H1 (cell line): ENCODE results near the gene MSL3B.

Source experiments
- CTCF ChIA-PET: fragments of 300-600 bp; sonication (Branson Sonifier 250); formaldehyde crosslinking; loops from one replicate; lab custom pipeline; 2021; ENCODE audit not compliant: partially characterized antibody; lab: Charles Lee
- POLR2A ChIA-PET: fragments of 300-600 bp; sonication (Branson Sonifier 250); formaldehyde crosslinking; loops from one replicate; lab custom pipeline; 2021; ENCODE audit warnings: inconsistent platforms; ENCODE audit not compliant: partially characterized antibody; lab: Charles Lee
- DNase-seq, 2 experiments: peaks; one replicate each; pipeline versions ENCODE4 v3.0.0 to v3.0.0-alpha.2; 2010 to 2022; ENCODE audit warnings: low spot score in 2 of 2, low read depth in 1 of 2, mixed read lengths in 1 of 2
- FAIRE-seq: peaks from 2 replicates; lab custom pipeline; 2011; peaks lifted over from hg19 to GRCh38; lab: Jason Lieb, UNC
- H2AFZ ChIP-seq: 2 replicates; pipeline ENCODE4 v1.8.1; 2012; ENCODE audit warnings: low read length, inconsistent platforms
- H2AK5ac ChIP-seq: 2 replicates; pipeline ENCODE4 v1.6.1; 2013; ENCODE audit warnings: low read depth, low read length
- H2BK120ac ChIP-seq: replicated peaks from 2 replicates; pipeline ENCODE3; 2013; ENCODE audit warnings: low read depth, low read length, inconsistent platforms
- H2BK12ac ChIP-seq: 2 replicates; pipeline ENCODE4 v1.6.1; 2013; ENCODE audit warnings: low read depth, low read length
- H2BK15ac ChIP-seq: 2 replicates; pipeline ENCODE4 v1.6.1; 2013; ENCODE audit warnings: low read length
- H2BK20ac ChIP-seq: 2 replicates; pipeline ENCODE4 v1.6.1; 2013; ENCODE audit warnings: low read length
- H2BK5ac ChIP-seq: 2 replicates; pipeline ENCODE4 v1.6.1; 2013; ENCODE audit warnings: low read depth, low read length
- H3K14ac ChIP-seq: 2 replicates; pipeline ENCODE4 v1.6.1; 2013; ENCODE audit warnings: inconsistent platforms; ENCODE audit not compliant: insufficient read length
- H3K18ac ChIP-seq: 2 replicates; pipeline ENCODE4 v1.6.1; 2013; ENCODE audit warnings: low read length; ENCODE audit errors: extremely low read depth
- H3K23ac ChIP-seq: 2 replicates; pipeline ENCODE4 v1.6.1; 2013; ENCODE audit warnings: inconsistent platforms; ENCODE audit not compliant: insufficient read length
- H3K23me2 ChIP-seq: 2 replicates; pipeline ENCODE4 v1.6.1; 2013; ENCODE audit warnings: low read depth, low read length
- H3K27ac ChIP-seq: 2 replicates; pipeline ENCODE4 v1.6.1; 2011; ENCODE audit warnings: low read depth, low read length, inconsistent platforms
- H3K27me3 ChIP-seq, 4 experiments: replicated peaks in 1 of 4; 1 replicate in 1 of 4; 2 replicates in 3 of 4; pipeline versions ENCODE4 v1.6.1 to v1.8.1; 2011 to 2013; ENCODE audit warnings: low read length in 3 of 4, mild to moderate bottlenecking in 3 of 4, inconsistent platforms in 2 of 4, mixed read lengths in 2 of 4, moderate library complexity in 1 of 4; ENCODE audit not compliant: control insufficient read depth in 3 of 4, insufficient read depth in 3 of 4; ENCODE audit errors: extremely low read depth in 1 of 4
- H3K36me3 ChIP-seq, 4 experiments: 2 replicates each; pipeline versions ENCODE4 v1.6.1 to v1.8.1; 2011 to 2013; ENCODE audit warnings: mild to moderate bottlenecking in 4 of 4, low read length in 3 of 4, moderate library complexity in 2 of 4, control low read depth in 1 of 4, inconsistent platforms in 1 of 4; ENCODE audit not compliant: insufficient read depth in 4 of 4, control insufficient read depth in 2 of 4
- H3K4ac ChIP-seq: replicated peaks from 2 replicates; pipeline ENCODE3; 2013; ENCODE audit warnings: low read length, low read depth, mixed read lengths, inconsistent platforms; ENCODE audit not compliant: insufficient read length
- H3K4me1 ChIP-seq, 4 experiments: replicated peaks in 1 of 4; 1 replicate in 1 of 4; 2 replicates in 3 of 4; pipeline versions ENCODE4 v1.6.1 to v1.8.1; 2011 to 2013; ENCODE audit warnings: low read length in 3 of 4, inconsistent platforms in 2 of 4, mixed read lengths in 1 of 4; ENCODE audit not compliant: insufficient read depth in 4 of 4, control insufficient read depth in 3 of 4
- H3K4me2 ChIP-seq, 2 experiments: 2 replicates each; pipeline versions ENCODE4 v1.6.1 to v1.8.1; 2011 to 2013; ENCODE audit warnings: low read depth in 2 of 2, low read length in 2 of 2, control low read depth in 1 of 2, inconsistent platforms in 1 of 2, mild to moderate bottlenecking in 1 of 2; ENCODE audit not compliant: insufficient read depth in 1 of 2
- H3K4me3 ChIP-seq, 4 experiments: fragments of 200-600, 300-600 bp in 1 of 4; sonication (generic), shearing (Covaris generic), sonication (Bioruptor Twin) in 1 of 4; 2 replicates each; pipeline versions ENCODE4 v1.5.1 to v1.8.1; 2011 to 2016; ENCODE audit warnings: low read length in 4 of 4, low read depth in 3 of 4, control low read depth in 2 of 4, inconsistent platforms in 2 of 4, mild to moderate bottlenecking in 2 of 4, mixed read lengths in 1 of 4, moderate library complexity in 1 of 4; ENCODE audit not compliant: insufficient read depth in 2 of 4; ENCODE audit errors: extremely low read depth in 1 of 4
- H3K56ac ChIP-seq: replicated peaks from 2 replicates; pipeline ENCODE3; 2013; ENCODE audit warnings: low read depth, mild to moderate bottlenecking, mixed read lengths, low read length, inconsistent platforms; ENCODE audit not compliant: insufficient read length
- H3K79me1 ChIP-seq: 2 replicates; pipeline ENCODE4 v1.6.1; 2013; ENCODE audit warnings: low read depth, low read length, control low read depth
- H3K79me2 ChIP-seq, 2 experiments: 2 replicates each; pipeline versions ENCODE4 v1.6.1 to v1.8.1; 2012 to 2013; ENCODE audit warnings: low read length in 2 of 2, mild to moderate bottlenecking in 2 of 2, inconsistent platforms in 1 of 2; ENCODE audit not compliant: insufficient read depth in 2 of 2, control insufficient read depth in 1 of 2
- H3K9ac ChIP-seq, 4 experiments: replicated peaks in 1 of 4; 1 replicate in 1 of 4; 2 replicates in 3 of 4; pipeline versions ENCODE4 v1.6.1 to v1.8.1; 2011 to 2013; ENCODE audit warnings: low read depth in 3 of 4, low read length in 3 of 4, control low read depth in 2 of 4, mild to moderate bottlenecking in 2 of 4, moderate library complexity in 2 of 4, inconsistent platforms in 1 of 4; ENCODE audit errors: extremely low read depth in 1 of 4
- H3K9me3 ChIP-seq, 2 experiments: 2 replicates each; pipeline versions ENCODE4 v1.6.1 to v1.8.1; 2012 to 2013; ENCODE audit warnings: mild to moderate bottlenecking in 2 of 2, moderate library complexity in 2 of 2, control low read depth in 1 of 2, inconsistent platforms in 1 of 2, low read depth in 1 of 2, low read length in 1 of 2, mixed read lengths in 1 of 2; ENCODE audit not compliant: insufficient read depth in 2 of 2
- H4K20me1 ChIP-seq, 2 experiments: replicated peaks in 1 of 2; 2 replicates each; pipeline versions ENCODE3 to v1.8.1; 2011 to 2013; ENCODE audit warnings: inconsistent platforms in 2 of 2, low read length in 2 of 2, mild to moderate bottlenecking in 1 of 2; ENCODE audit not compliant: insufficient read depth in 2 of 2, control insufficient read depth in 1 of 2
- H4K5ac ChIP-seq: 2 replicates; pipeline ENCODE4 v1.6.1; 2013; ENCODE audit warnings: low read length, low read depth, mixed read lengths, inconsistent platforms; ENCODE audit not compliant: insufficient read length
- H4K8ac ChIP-seq: 2 replicates; pipeline ENCODE4 v1.8.0; 2013; ENCODE audit warnings: mild to moderate bottlenecking, moderate library complexity, low read length, inconsistent platforms; ENCODE audit not compliant: insufficient read depth; ENCODE audit errors: extremely low read depth
- H4K91ac ChIP-seq: replicated peaks from 2 replicates; pipeline ENCODE3; 2013; ENCODE audit warnings: low read length, mixed read lengths, inconsistent platforms; ENCODE audit not compliant: insufficient read length
- CBX8 ChIP-seq: fragments of 300-800, 300-1000 bp; sonication (generic); IDR thresholded peaks from 2 replicates; pipeline ENCODE4 v1.7.1; 2016; ENCODE audit warnings: low read depth, low read length, borderline replicate concordance
- CEBPB ChIP-seq: IDR thresholded peaks from 2 replicates; pipeline ENCODE4 v1.6.1; 2012; ENCODE audit warnings: low read depth, low read length
- CHD1 ChIP-seq: IDR thresholded peaks from 2 replicates; pipeline ENCODE4 v1.6.1; 2012; ENCODE audit warnings: low read depth, low read length, improper control_type of control experiment
- GTF2F1 ChIP-seq: IDR thresholded peaks from 2 replicates; pipeline ENCODE4 v1.6.1; 2012; ENCODE audit warnings: low read depth, low read length, improper control_type of control experiment, borderline replicate concordance
- KDM1A ChIP-seq: fragments of 200-600, 300-600 bp; sonication (generic); IDR thresholded peaks from 2 replicates; pipeline ENCODE4 v1.7.1; 2016; ENCODE audit warnings: mild to moderate bottlenecking, low read length, borderline replicate concordance
- KDM4A ChIP-seq: IDR thresholded peaks from one replicate; pipeline ENCODE4 v1.7.1; 2012; ENCODE audit warnings: low read depth, mild to moderate bottlenecking, moderate library complexity, low read length, inconsistent platforms; ENCODE audit not compliant: severe bottlenecking
- MAFK ChIP-seq: IDR thresholded peaks from 2 replicates; pipeline ENCODE4 v1.6.1; 2012; ENCODE audit warnings: low read depth, mild to moderate bottlenecking, improper control_type of control experiment, low read length
- POU5F1 ChIP-seq: IDR thresholded peaks from 2 replicates; pipeline ENCODE4 v1.6.1; 2011; ENCODE audit warnings: low read depth, mild to moderate bottlenecking, low read length, moderate library complexity
- RBBP5 ChIP-seq: IDR thresholded peaks from 2 replicates; pipeline ENCODE4 v1.7.1; 2012; ENCODE audit warnings: low read depth, mild to moderate bottlenecking, inconsistent platforms, low read length, moderate library complexity, borderline replicate concordance
- RNF2 ChIP-seq: fragments of 200-900, 300-1000 bp; sonication (generic); IDR thresholded peaks from 2 replicates; pipeline ENCODE4 v1.7.1; 2016; ENCODE audit warnings: borderline replicate concordance, low read depth, mild to moderate bottlenecking, antibody characterized with exemption, low read length; ENCODE audit not compliant: poor library complexity, severe bottlenecking; ENCODE audit errors: missing control alignments
- SRF ChIP-seq: IDR thresholded peaks from 2 replicates; pipeline ENCODE4 v1.6.1; 2011; ENCODE audit warnings: mild to moderate bottlenecking, low read depth, low read length, moderate library complexity
- SUZ12 ChIP-seq: fragments of 200-600 bp; sonication (generic); IDR thresholded peaks from 2 replicates; pipeline ENCODE4 v1.6.1; 2012; ENCODE audit warnings: mild to moderate bottlenecking, inconsistent platforms, low read length, moderate library complexity, mixed read lengths
- TEAD4 ChIP-seq: IDR thresholded peaks from 2 replicates; pipeline ENCODE4 v1.6.1; 2012; ENCODE audit warnings: low read depth, low read length, inconsistent platforms, mixed read lengths
- WGBS, 2 experiments: shearing (Covaris generic) in 1 of 2; methylation state at CpG; one replicate each; pipeline versions ENCODE4 v1.1.6 to v1.1.7; 2013 to 2015; ENCODE audit warnings: low lambda C conversion rate in 2 of 2, mixed read lengths in 2 of 2, inconsistent platforms in 1 of 2, low coverage in 1 of 2, missing lambda C conversion rate in 1 of 2; ENCODE audit not compliant: insufficient replicate concordance in 2 of 2, insufficient coverage in 1 of 2, insufficient read length in 1 of 2; ENCODE audit errors: extremely low coverage in 1 of 2, missing lambda C conversion rate in 1 of 2; 5-methylcytosine and 5-hydroxymethylcytosine counted together
- TF ChIP-seq, protein P1 (sequence below): IDR thresholded peaks from 2 replicates; pipeline ENCODE4 v1.6.1; 2011; ENCODE audit warnings: low read depth, mild to moderate bottlenecking, low read length; ENCODE audit not compliant: insufficient read depth

MSL3B gene

DNA sequence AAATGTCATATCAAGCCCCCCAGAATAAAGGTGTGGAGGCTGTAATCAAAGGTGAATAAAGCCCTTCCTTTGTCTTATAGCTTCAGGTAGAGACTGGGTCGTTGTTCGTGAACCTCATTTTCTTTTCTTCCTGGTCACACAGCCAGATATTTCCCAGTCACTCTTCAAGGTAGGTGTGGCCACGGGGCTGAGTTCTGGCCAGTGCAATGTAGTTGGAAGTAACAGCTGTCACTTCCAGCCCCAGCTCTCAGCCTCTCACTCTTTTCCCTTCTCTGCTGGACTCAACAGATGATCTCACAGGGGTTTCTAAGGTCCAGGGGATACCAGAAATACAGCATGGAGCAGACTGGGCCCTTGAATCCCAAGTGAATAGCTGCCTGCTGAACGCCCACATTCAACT, 33.2 kb upstream of the MSL3B start:
- H2BK5ac ChIP-seq: no peak overlapping the region
- H4K5ac ChIP-seq: no peak overlapping the region
- no peaks in the 10 kb centered on the region for H3K79me1 ChIP-seq
- no peak overlapping the region for H2AFZ ChIP-seq
- H3K36me3 ChIP-seq: no peaks in the 10 kb centered on the region
- H3K18ac ChIP-seq: no peak overlapping the region
- H3K56ac ChIP-seq: no peak overlapping the region
- H4K20me1 ChIP-seq: no peaks in the 10 kb centered on the region
- no peak overlapping the region for H4K8ac ChIP-seq
- H3K23ac ChIP-seq: no peak overlapping the region
- peaks cover 0 to 1% (median 0%) of the 10 kb centered on the region in 4 experiments; a peak in 1 of 7 replicates for H3K27me3 ChIP-seq
- H3K4me2 ChIP-seq: no peak overlapping the region
- 79% methylated on average over 4 of the region's 4 CpGs; no CpG with 5 or more reads in 1 of the 2 experiments for WGBS, 2 experiments
- DNase-seq: no peak
- H2BK120ac ChIP-seq: no peak overlapping the region
- no peak overlapping the region for H3K9ac ChIP-seq
- no peaks in the 10 kb centered on the region; the same call in 1 of the 2 replicates for H3K23me2 ChIP-seq
- no peak for FAIRE-seq
- no peak overlapping the region for H3K27ac ChIP-seq
- H3K9me3 ChIP-seq: no peaks in the 10 kb centered on the region
- no peak overlapping the region for H2BK12ac ChIP-seq
- no peak overlapping the region for H3K4me3 ChIP-seq
- no peak overlapping the region for H3K4ac ChIP-seq
- no peak overlapping the region for H2BK20ac ChIP-seq
- H3K14ac ChIP-seq: no peak overlapping the region
- no peak overlapping the region for H2AK5ac ChIP-seq
- no peak overlapping the region for H2BK15ac ChIP-seq
- no peaks in the 10 kb centered on the region for H3K79me2 ChIP-seq
- no peaks in the 10 kb centered on the region for H3K4me1 ChIP-seq
- CTCF ChIA-PET: interaction anchor here (0.7 to 1.5 kb wide), 2 partner anchors 27 to 105 kb away, joined by 3 to 5 read pairs; no protein-coding TSS in a partner anchor
- POLR2A ChIA-PET: interaction anchor here (1.0 kb wide), 1 partner anchor 9 kb away, joined by 3 read pairs; no protein-coding TSS in a partner anchor
- H4K91ac ChIP-seq: no peak overlapping the region
- TF ChIP-seq CHD1 (no peak), GTF2F1 (no peak), KDM4A (no peak), CBX8 (no peak), KDM1A (no peak), RBBP5 (no peak), TEAD4 (no peak), SUZ12 (no peak), POU5F1 (no peak), MAFK (no peak), SRF (no peak), RNF2 (no peak), CEBPB (no peak)
- TF ChIP-seq, protein P1, sequence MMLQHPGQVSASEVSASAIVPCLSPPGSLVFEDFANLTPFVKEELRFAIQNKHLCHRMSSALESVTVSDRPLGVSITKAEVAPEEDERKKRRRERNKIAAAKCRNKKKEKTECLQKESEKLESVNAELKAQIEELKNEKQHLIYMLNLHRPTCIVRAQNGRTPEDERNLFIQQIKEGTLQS: no peak
